Kidney (tissue), 14 donors: ENCODE measurements around the gene GRM2. TPM values are rescaled to one million over a fixed set of nuclear protein-coding genes. Genes with fewer than 3 reads are reported as not detected.

Experiments
- DNase-seq, 5 donors: peaks; one replicate each; pipeline ENCODE4 v3.0.0-alpha.2; 2013 to 2020
- FAIRE-seq: peaks from 2 replicates; lab custom pipeline; 2012; peaks lifted over from hg19 to GRCh38; lab: Jason Lieb, UNC
- H3K27ac ChIP-seq, 2 donors: one replicate each; pipeline ENCODE4 v1.7.0; 2013; ENCODE audit warnings: low read depth in 2 of 2, low read length in 2 of 2, inconsistent platforms in 1 of 2
- H3K27me3 ChIP-seq: one replicate; pipeline ENCODE4 v1.7.1; 2013; ENCODE audit warnings: low read length, inconsistent platforms; ENCODE audit not compliant: control insufficient read depth, insufficient read depth
- H3K36me3 ChIP-seq, 3 donors: one replicate each; pipeline versions ENCODE4 v1.7.0 to v1.7.1; 2013; ENCODE audit warnings: low read length in 3 of 3, control low read depth in 1 of 3, inconsistent platforms in 1 of 3; ENCODE audit not compliant: insufficient read depth in 3 of 3, control insufficient read depth in 2 of 3
- H3K4me1 ChIP-seq, 3 donors: one replicate each; pipeline versions ENCODE4 v1.7.0 to v1.7.1; 2013; ENCODE audit warnings: low read length in 3 of 3, inconsistent platforms in 1 of 3, low read depth in 1 of 3; ENCODE audit not compliant: control insufficient read depth in 2 of 3, insufficient read depth in 2 of 3
- H3K4me3 ChIP-seq, 3 donors: one replicate each; pipeline versions ENCODE4 v1.7.0 to v1.8.1; 2013; ENCODE audit warnings: low read length in 3 of 3, control low read depth in 1 of 3, inconsistent platforms in 1 of 3
- H3K9ac ChIP-seq, 3 donors: one replicate each; pipeline versions ENCODE4 v1.7.0 to v1.7.1; 2013; ENCODE audit warnings: low read length in 3 of 3, control low read depth in 1 of 3, inconsistent platforms in 1 of 3
- H3K9me3 ChIP-seq, 3 donors: one replicate each; pipeline versions ENCODE4 v1.7.0 to v1.7.1; 2013; ENCODE audit warnings: low read length in 3 of 3, control low read depth in 1 of 3, inconsistent platforms in 1 of 3; ENCODE audit not compliant: control insufficient read depth in 2 of 3, insufficient read depth in 1 of 3
- CTCF ChIP-seq: IDR thresholded peaks from 3 replicates; pipeline ENCODE4 v1.5.1; 2012; ENCODE audit warnings: mild to moderate bottlenecking, moderate library complexity, borderline replicate concordance; ENCODE audit not compliant: insufficient read depth; ENCODE audit errors: extremely low read depth
- intact Hi-C: fragments of 100-400 bp; cut with DNase I; formaldehyde crosslinking; loops from one replicate; pipeline ENCODE4 v1.11.1; 2022
- polyA plus RNA-seq: library from polyadenylated mRNA; stranded (reverse); fragments of 350-450 nt; fragmentation: Illumina TruSeq; extraction: RNeasy Lipid Tissue Mini Kit (QIAGEN cat#74804); gene quantifications from one replicate; pipeline ENCODE4 v1.2.3, GENCODE V29; 2014; ENCODE audit warnings: low read depth, low replicate concordance; ENCODE audit not compliant: insufficient read depth
- total RNA-seq: library from RNA; stranded (reverse); fragmentation: NEBNext Ultra II Directional; extraction: Animal tissue kit (Norgen Biotek cat#: 25700); gene quantifications from one replicate; pipeline ENCODE4 v1.2.1, GENCODE V29; 2021
- donor health status: control.
- donor health status: control.
- donor health status: control.
- donor health status: control.
- donor health status: control.
- donor health status: DM: yes; HTN: yes; CAD: no.
- donor health status: Normal renal cell carcinoma (clear cell type).

GRM2 gene
- total and polyA plus RNA-seq, 2 donors from 2014 or later: 0.57 TPM; not detected in 1

GRCh38 chr3:51676102-51676640 is 30.7 kb upstream of the GRM2 start:
- DNase-seq (no peak), FAIRE-seq (no peak)
- H3K36me3 ChIP-seq: peaks cover 0 to 26% (median 14%) of the 10 kb centered on the region in 3 donors
- H3K4me3 ChIP-seq: no peak overlapping the region
- intact Hi-C loops: no loop called here
- no peaks in the 10 kb centered on the region for H3K9me3 ChIP-seq
- no peak overlapping the region for H3K27ac ChIP-seq
- H3K27me3 ChIP-seq: no peaks in the 10 kb centered on the region
- no peak overlapping the region for H3K9ac ChIP-seq
- TF ChIP-seq CTCF: no peak
- H3K4me1 ChIP-seq: peaks cover 2 to 52% (median 29%) of the 10 kb centered on the region in 3 donors

- H3K9me3 ChIP-seq: no peaks in the 10 kb centered on the region
- intact Hi-C loops: no loop called here
- H3K36me3 ChIP-seq: peaks cover 0 to 30% (median 14%) of the 10 kb centered on the region in 3 donors
- H3K27ac ChIP-seq: no peak overlapping the region
- no peak for DNase-seq
- H3K4me3 ChIP-seq: no peak overlapping the region
- FAIRE-seq: no peak
- TF ChIP-seq CTCF: no peak
- peaks cover 2 to 58% (median 28%) of the 10 kb centered on the region in 3 donors for H3K4me1 ChIP-seq
- H3K9ac ChIP-seq: no peak overlapping the region
- H3K27me3 ChIP-seq: no peaks in the 10 kb centered on the region
These were observed 29.5 kb upstream of the GRM2 start for GRCh38 chr3:51677358-51677757.

GRCh38 chr3:51678186-51678585 is 28.7 kb upstream of the GRM2 start:
- Histone ChIP-seq H3K27ac (no peak overlapping the region), H3K27me3 (no peaks in the 10 kb centered on the region), H3K4me1 (peaks cover 0 to 53% (median 21%) of the 10 kb centered on the region in 3 donors), H3K9me3 (no peaks in the 10 kb centered on the region), H3K9ac (no peak overlapping the region), H3K36me3 (peaks cover 0 to 30% (median 14%) of the 10 kb centered on the region in 3 donors), H3K4me3 (no peak overlapping the region)
- DNase-seq (no peak), FAIRE-seq (no peak)
- no peak for TF ChIP-seq CTCF
- intact Hi-C loops: no loop called here

- intact Hi-C loops: no loop called here
- no peak for FAIRE-seq
These were observed 28.2 kb upstream of the GRM2 start for GRCh38 chr3:51678641-51679040.

More at GRCh38 chr3:51678641-51679040, 28.2 kb upstream of the GRM2 start:
- Histone ChIP-seq H3K36me3 (peaks cover 0 to 30% (median 18%) of the 10 kb centered on the region in 3 donors), H3K9ac (no peak overlapping the region), H3K27me3 (no peaks in the 10 kb centered on the region), H3K4me3 (no peak overlapping the region), H3K9me3 (no peaks in the 10 kb centered on the region), H3K4me1 (peaks cover 0 to 54% (median 17%) of the 10 kb centered on the region in 3 donors), H3K27ac (no peak overlapping the region)
- DNase-seq: no peak
- no peak for TF ChIP-seq CTCF
